GM19043 (cell line): ENCODE data around the gene TMEM97.
"Not testable (repeated sequence)": the region's sequence is repeated elsewhere in the genome, so short reads cannot be mapped to it uniquely, and the experiment has no call there.

Experiments
- ATAC-seq: cut with Tn5 transposase; IDR thresholded peaks from one replicate; pipeline ENCODE4 v1.9.1; 2021; ENCODE audit warnings: low read depth; ENCODE audit not compliant: unreplicated experiment

The TMEM97 gene

DNA sequence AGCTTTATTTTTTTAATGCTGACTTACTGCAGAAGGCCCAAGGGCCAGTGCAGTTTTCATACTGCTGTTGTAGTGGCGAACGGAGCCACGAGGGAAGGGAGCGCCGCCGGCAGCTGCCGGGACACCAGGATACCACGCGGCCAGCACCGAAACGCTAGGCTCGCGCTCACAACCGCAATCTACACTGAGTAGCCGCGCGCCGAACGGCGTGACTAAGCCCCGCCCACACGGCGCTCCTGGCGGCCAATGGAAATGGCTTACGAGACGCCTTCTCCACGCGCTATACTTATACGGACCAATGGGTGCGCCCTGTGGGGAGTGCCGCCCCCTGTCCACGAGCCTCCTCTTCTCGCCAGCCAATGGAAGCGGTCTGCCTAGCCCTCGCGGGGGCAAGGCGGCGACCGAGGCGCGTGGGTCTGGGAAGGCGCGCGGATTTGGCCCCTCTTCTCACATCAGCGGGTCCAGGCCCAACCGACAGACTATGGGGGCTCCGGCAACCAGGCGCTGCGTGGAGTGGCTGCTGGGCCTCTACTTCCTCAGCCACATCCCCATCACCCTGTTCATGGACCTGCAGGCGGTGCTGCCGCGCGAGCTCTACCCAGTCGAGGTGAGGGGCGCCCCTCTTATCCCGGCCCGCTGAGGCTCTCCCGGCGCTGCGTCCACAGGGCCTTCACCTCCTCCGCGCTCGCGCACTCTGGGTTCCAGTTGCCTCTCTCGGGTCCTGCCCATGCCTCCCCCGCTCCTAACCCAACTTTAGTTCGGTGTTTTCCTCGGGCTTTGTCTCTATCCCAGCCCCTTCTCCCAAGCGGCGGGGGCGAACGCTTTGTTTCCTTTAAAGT lies at the start of gene TMEM97:
TMEM97 (plus strand) TSS at position 442 of the 839 bp plus-strand sequence; CDS start at position 482, 40 bp downstream.
- peak; percentile 94 for ATAC-seq

DNA sequence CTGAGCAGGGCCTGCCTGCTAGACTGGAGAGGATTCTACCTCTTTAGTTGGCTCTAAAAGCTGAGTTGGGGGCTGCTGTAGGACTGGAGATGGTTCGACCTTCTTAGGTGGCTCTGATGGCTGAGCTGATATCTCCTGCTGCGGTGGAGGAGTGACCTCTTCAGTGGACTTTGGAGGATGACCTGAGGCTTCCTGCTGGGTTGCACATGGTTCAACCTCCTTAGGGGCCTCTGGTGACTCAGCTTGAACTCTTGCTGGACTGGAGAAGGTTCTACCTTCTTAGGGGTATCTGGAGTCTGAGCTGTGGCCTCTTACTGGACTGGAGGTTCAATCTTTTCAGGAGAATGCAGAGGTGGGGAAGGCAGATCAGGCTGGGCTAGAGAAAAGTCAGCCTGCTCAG lies 48.9 kb upstream of the TMEM97 start:
- ATAC-seq, result no peak

DNA sequence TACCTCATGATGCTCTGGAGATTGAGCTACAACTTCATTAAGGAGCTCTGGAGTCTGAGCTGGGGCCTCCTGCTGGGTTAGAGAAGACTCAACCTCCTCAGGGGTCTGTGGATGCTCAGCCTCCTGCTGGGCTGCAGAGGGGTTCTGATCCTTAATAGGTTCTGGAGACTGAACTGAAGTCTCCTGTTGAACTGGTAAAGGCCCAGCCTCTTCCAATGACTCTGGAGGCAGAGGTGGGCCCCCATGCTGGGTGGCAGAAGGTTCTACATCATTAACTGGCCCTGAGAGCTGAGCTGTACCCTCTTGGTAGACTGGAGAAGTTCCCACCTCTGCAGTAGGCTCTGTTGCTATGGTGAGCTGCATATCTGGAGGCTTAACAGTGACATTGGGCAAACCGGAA lies 48.1 kb upstream of the TMEM97 start:
- ATAC-seq, result no peak

DNA sequence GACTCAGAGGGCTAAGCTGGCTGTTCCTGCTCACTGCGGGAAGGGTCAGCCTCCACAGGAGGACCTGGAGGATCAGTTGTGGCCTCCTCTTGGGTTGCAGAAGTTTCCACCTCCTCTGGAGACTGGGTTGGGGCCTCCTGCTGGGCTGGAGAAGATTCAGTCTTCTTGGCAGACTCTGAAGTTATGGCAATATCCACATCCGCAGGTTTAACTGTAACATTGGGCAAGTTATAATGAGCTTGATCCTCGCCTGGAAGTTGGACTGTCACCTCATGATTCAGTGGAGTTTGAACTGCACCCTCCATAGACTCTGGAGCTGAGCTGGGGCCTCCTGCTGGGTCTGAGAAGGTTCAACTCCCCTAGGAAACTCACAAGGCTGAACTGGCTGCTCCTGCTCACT lies 47.6 kb upstream of the TMEM97 start:
- no peak for ATAC-seq

DNA sequence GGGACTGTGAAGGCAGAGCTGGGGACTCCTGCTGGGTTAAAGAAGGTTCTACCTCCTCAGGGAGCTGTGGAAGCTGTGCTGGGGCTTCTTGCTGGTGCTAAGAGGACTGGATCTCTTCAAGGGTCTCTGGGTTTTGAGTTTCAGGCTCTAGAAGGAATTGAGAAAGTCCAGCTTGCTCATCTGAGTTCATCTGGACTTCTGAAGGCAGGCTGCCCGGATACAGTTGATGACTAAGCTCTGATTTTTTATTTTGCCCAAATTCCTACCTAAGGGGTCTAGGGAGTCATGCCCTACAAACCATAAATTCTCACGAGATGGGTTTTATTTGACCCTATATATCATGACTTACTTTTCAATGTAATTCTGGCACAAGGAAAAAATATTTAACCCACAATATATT lies 46.8 kb upstream of the TMEM97 start:
- no peak for ATAC-seq

DNA sequence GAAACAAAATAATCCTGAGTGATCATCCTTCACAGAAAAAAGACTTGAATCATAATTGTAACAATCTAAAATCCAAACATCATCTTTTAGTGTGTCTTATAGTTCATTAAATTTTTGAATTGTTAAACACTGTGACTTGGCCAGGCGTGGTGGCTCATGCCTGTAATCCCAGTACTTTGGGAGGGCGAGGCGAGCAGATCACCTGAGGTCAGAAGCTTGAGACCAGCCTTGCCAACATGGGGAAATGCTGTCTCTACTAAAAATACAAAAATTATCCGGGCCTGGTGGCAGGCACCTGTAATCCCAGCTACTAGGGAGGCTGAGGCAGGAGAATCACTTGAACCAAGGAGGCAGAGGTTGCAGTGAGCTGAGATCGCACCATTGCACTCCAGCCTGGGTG lies 45.7 kb upstream of the TMEM97 start:
- ATAC-seq, result not testable (repeated sequence)

DNA sequence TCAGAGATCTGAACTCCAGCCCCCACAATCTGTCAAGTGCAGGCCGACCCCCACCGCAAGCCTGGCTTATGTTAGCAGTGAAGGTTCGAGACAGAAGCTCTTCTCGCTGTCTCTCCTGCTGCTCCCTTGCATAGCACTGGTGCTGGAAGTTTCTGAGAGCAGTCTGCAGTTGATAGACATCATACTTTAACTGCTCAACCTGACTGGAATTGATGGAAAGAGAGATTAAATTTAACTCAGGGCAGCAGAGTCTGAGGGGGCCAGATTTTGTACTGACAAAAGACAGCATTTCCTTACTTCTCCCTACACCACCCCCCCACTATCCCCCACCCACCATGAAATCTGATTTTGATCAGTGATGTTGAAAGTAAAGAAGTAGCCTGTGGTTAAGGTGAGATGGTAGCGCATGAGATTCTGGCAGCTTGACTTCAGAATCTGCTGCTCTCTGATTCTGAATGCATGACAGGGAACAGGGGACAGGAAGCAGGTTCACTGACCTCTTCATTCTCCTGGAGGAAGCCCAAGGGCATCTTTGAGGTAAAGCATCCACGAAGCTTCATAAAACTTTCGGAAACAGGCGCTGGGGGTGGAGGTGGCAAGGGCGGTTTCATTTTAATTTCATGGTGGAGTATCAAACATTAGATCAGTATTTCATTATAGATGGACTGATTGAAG lies 44.3 kb upstream of the TMEM97 start:
- no peak for ATAC-seq

DNA sequence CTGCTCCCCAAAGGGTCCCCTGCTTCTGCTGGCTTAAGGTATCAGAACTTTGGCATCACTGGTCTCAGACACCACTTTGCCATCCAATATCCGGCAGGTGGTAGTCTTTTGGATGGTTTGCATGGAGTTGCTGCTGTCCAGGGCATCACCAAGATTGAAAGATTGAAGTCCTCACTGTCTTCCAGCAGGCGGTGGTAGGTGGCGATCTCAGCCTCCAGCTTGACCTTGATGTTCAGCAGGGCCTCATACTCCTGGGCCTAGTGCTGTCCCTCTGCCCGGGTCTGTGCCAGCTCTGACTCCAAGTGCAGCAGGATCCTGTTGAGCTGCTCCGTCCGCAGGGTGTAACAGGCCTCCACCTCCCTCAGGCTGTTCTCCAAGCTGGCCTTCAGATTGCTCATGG lies 43.0 kb upstream of the TMEM97 start:
- no peak for ATAC-seq

DNA sequence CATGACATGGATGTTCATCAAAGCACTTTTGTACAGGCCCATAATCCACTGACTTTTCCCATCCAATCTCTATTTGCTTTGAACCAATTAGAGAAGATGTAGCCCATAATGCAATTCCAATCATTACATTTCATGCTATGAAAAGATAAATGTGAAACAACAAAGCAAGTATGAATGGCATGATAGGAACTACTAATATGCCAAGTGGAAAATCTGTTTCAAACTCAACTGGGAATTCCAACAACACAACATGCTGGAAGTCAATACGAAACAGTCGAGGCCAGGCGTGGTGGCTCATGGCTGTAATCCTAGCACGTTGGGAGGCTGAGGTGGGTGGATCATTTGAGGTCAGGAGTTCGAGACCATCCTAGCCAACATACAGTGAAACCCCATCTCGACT lies 39.6 kb upstream of the TMEM97 start:
- no peak for ATAC-seq

DNA sequence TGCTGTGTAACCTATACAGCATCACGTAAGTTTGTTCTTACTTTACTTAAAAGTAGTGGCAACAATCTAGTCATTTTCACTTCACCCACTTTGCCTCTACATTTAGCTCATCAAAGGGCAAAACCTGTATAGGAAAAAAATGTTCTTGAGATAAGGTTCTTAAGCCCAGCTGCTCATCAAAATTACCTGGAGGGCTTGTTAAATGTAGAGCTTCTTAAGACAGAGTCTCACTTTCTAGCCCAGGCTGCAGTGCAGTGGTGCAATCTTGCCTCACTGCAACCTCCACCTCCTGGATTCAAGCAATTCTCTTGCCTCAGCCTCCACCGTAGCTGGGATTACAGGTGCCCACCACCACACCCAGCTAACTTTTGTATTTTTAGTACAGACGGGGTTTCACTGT lies 38.2 kb upstream of the TMEM97 start:
- ATAC-seq, result no peak

DNA sequence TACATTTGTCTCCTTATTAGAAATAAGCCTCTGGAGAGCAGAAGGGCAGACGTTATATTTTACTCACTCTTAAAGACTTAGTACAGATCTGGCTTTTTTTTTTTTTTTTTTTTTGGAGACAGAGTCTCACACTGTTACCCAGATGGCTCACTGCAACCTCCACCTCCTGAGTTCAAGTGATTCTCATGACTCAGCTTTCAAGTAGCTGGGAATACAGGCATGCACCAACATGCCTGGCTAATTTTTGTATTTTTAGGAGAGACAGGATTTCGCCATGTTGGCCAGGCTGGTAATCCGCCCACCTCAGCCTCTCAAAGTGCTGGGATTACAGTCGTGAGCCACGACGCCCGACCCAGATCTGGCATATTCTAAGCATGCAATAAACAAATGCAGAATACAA lies 36.4 kb upstream of the TMEM97 start:
- ATAC-seq, result no peak

DNA sequence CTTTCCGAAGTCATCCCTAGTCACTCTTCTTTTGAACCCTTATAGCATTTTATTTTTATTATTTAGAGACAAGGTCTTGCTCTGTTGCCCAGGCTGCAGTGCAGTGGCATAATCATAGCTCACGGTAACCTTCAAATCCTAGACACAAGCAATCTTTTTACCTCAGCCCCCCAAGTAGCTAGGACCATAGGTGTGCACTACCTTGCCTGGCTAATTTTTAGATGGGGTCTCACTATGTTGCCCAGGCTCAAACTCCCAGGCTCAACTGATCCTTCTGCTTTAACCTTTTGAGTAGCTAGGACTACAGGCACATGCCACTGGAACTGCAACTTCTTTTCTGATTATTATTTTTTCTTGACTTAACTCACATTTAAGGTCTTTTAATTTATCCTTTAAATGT lies 33.0 kb upstream of the TMEM97 start:
- ATAC-seq, result no peak

DNA sequence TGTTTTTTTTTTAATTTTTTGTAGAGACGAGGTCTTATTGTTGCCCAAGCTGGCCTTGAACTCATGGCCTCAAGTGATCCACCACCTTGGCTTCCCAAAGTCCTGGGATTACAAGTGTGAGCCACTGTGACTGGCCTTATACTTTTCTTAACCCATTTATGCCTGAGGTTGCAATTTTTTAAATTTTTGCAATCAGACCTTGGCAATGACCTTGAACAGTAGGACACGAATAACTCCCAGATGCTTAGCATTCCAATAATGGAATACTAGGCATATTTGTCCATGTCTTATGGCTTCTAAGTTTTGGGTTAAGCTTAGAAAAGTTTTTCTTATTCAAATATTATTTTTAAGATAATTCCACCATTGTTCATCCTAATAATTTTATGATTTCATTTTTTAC lies 28.3 kb upstream of the TMEM97 start:
- no peak for ATAC-seq

DNA sequence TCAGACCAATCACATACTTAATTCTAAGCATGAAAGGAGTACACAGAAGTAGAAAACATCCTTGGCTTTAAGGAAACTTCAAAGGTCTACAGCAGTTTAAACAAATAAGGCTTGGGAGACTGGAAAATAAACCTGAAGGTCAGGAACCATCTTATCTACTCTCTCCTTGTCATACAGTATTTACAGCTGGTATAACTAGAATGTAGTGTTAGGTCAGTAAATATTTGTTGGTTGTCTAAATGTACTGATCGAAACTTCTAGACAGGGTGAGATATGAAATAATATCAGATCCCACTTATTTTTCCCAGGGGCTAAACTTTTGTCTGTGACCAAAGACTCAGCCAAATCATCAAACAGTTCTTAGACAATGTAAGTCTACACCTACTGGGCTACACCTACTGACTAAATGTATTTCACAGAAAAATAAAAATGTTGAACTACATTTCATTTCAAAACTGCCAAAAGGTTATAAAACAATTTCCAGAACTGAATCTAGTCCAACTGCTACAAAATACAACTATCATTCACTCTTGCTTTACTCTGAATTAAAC lies 27.1 kb upstream of the TMEM97 start:
- no peak for ATAC-seq

DNA sequence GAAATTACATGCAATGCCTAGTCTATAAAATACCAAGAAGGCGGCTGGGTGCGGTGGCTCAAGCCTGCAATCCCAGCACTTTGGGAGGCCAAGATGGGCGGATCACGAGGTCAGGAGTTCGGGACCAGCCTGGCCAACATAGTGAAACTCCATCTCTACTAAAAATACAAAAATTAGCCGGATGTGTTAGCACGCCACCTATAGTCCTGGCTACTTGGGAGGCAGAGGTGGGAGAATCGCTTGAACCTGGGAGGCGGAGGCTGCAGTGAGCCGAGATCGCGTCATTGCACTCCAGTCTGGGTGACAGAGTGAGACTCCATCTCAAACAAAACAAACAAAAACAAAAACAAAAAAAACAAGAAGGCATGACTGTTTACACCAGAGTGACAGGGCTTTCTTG lies 26.1 kb upstream of the TMEM97 start:
- not testable (repeated sequence) for ATAC-seq

DNA sequence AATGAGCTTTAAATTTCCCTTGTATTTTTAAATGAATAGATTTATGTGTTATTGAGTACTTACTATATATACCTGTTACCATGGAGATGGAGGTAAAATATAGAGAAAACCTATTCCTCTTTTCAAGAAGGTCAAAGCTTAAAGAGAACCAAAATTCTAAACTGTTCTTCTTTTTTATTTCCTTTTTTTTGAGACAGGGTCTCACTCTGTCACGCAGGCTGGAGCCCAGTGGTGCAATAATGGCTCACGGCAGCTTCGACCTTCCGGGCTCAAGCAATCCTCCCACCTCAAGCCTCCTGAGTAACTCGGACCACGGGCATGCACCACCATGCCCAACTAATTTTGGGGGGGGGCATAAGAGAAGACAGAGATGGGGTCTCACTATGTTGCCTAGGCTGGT lies 25.0 kb upstream of the TMEM97 start:
- ATAC-seq, result no peak

DNA sequence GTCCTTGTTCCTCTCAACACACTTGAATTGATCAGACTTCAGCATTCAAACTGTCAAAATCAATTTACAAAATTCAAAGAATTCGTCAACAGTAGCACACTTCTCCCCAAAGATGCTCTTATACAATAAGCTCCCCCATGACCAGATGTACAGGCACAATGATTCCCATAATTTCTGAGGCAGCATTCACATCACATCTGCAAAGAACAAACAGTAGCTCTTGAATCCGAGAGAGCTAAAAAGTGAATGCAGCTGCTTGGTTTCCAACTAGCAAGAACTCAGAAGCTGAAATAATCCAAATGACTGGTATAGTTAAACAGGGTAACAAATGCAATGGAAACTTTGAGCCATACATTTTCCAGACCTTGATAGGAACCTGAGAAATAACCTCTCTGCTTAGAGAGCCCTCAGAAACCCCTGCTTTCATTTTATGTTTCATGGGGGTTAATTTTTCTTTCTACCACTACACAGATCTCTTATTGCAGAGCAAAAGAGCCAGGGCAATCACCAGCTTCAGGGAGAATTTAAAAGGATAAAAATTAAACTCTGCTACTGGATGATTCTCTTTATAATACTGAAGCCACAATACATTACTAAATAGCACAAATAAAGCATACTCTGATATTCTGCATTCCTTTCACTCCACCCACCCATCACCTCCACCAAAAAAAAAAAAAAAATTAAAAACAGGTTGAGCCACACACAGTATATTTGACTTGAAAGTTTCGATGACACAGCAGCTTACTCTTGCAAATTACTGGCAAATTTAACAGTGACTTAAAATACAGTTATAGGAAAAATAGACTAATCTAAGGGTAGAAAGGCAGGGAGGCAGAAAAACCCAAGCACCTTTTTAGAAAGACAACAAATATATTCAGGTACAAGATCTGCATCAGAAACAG lies 23.1 kb upstream of the TMEM97 start:
- no peak for ATAC-seq

DNA sequence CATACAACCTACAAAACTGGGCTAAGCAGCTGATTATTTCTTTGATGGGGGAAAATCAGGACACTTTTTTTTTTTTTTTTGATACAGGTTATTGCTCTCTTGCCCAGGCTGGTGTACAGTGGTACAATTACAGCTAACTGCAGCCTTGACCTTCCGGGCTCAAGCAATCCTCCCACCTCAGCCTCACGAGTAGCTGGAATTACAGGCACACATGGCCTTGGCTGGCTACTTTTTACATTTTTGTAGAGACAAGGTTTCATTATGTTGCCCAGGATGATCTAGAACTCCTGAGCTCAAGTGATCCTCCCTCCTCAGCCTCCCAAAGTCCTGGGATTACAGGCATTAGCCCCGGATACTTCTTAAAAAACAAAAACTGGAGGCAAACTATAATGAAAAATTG lies 20.6 kb upstream of the TMEM97 start:
- no peak for ATAC-seq

DNA sequence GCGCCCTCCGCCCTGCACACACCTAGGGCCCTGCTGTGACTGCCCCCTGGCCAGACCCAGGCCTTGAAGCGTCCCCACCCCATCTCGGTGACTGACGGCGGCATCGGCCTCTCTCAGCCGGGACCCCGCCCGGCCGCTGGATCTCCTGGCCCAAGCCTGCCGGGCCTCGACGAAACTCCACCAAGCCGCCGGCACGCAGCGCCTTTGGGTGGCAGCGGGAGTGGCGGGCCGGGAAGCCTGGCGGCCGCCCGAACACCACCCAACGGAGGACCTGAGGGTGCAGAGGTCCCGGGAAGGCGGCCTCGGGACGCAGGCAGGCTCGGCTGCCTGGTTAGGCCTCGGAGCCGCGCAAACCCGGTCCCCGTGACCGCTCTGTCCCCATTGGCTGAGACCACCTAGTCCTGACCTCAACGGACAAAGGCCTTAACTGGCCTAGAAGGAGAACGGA lies 12.0 kb upstream of the TMEM97 start:
- ATAC-seq, result no peak

DNA sequence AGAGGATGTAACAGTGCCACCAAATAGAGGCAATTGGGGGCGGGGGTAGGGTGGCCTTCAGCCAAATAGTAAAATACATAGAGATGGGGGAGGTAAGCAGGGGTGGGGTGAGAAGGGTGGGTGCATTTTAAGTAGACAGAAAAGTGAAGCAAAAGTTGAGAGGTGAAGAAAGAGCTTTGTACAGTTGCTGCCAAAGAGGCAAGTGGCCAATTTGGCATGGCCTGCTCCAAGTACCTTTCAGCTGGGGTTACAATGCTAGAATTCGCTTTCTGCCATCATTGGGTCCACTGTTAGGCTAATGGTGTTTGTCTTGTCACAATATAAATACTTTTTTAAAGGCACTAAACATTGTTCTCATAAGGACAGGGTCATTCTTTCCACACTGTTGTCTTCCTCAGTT lies 5.2 kb upstream of the TMEM97 start:
- no peak for ATAC-seq
